HG02938 (cell line): ENCODE measurements around the gene POTEB3.
"Not testable (repeated sequence)": the region's sequence is repeated elsewhere in the genome, so short reads cannot be mapped to it uniquely, and the experiment has no call there.

ENCODE experiments used
- ATAC-seq: cut with Tn5 transposase; IDR thresholded peaks from one replicate; pipeline ENCODE4 v1.9.1; 2021; ENCODE audit warnings: mild to moderate bottlenecking, moderate library complexity; ENCODE audit not compliant: unreplicated experiment

Gene POTEB3

GRCh38 chr15:21440399-21440798, at the start of gene POTEB3:
Gene POTEB3 (minus strand): TSS chr15:21440499. CDS start chr15:21440011, 488 bp downstream.
- ATAC-seq = not testable (repeated sequence)

GRCh38 chr15:21453683-21454082, 13.4 kb upstream of the POTEB3 start:
- ATAC-seq = not testable (repeated sequence)

- not testable (repeated sequence) for ATAC-seq
Observed at GRCh38 chr15:21451920-21452563, 11.7 kb upstream of the POTEB3 start.

- ATAC-seq = not testable (repeated sequence)
Observed at GRCh38 chr15:21451487-21451886, 11.2 kb upstream of the POTEB3 start.

- ATAC-seq = not testable (repeated sequence)
Observed at GRCh38 chr15:21407366-21407765, 32.9 kb downstream of the POTEB3 start.

- ATAC-seq = not testable (repeated sequence)
Observed at GRCh38 chr15:21401531-21401930, 38.8 kb downstream of the POTEB3 start.

GRCh38 chr15:21399111-21399510, 41.2 kb downstream of the POTEB3 start:
- ATAC-seq = not testable (repeated sequence)

- ATAC-seq = not testable (repeated sequence)
Observed at GRCh38 chr15:21398511-21398910, 41.8 kb downstream of the POTEB3 start.

- ATAC-seq = not testable (repeated sequence)
Observed at GRCh38 chr15:21397656-21398055, 42.6 kb downstream of the POTEB3 start.

GRCh38 chr15:21397186-21397585, 43.1 kb downstream of the POTEB3 start:
- ATAC-seq = not testable (repeated sequence)

- ATAC-seq = not testable (repeated sequence)
Observed at GRCh38 chr15:21385961-21386360, 54.3 kb downstream of the POTEB3 start.

- ATAC-seq = not testable (repeated sequence)
Observed at GRCh38 chr15:21383866-21384485, 56.3 kb downstream of the POTEB3 start.

- not testable (repeated sequence) for ATAC-seq
Observed at GRCh38 chr15:21373682-21374081, 66.6 kb downstream of the POTEB3 start.

GRCh38 chr15:21369177-21369576, 71.1 kb downstream of the POTEB3 start:
- not testable (repeated sequence) for ATAC-seq

GRCh38 chr15:21368625-21369024, 71.7 kb downstream of the POTEB3 start:
- not testable (repeated sequence) for ATAC-seq
